MCF 10A (cell line): ENCODE data around the gene SLC44A4. TPM values are rescaled to one million over a fixed set of nuclear protein-coding genes. Genes with fewer than 3 reads are reported as not detected.
A peak's percentile ranks its signal among the peaks of the same experiment; 100 is the strongest.

ENCODE experiments used
- BruUV-seq: library from RNA; stranded (reverse); fragments of 400-500 nt; replicated peaks from 2 replicates; lab custom pipeline; 2021; lab: Mats Ljungman, UMichigan
- CTCF ChIA-PET: fragments of 300-600 bp; sonication (Branson Sonifier 250); formaldehyde crosslinking; extraction: SDS; loops from one replicate; lab custom pipeline; 2021; ENCODE audit warnings: antibody characterized with exemption, inconsistent platforms; lab: Yijun Ruan, JAX
- POLR2A ChIA-PET: fragments of 300-600, 350-650 bp; sonication (Branson Sonifier 250); formaldehyde crosslinking; extraction: SDS; loops from one replicate; lab custom pipeline; 2020; ENCODE audit warnings: antibody characterized with exemption, inconsistent platforms; lab: Yijun Ruan, JAX
- DNase-seq: peaks from one replicate; pipeline ENCODE4 v3.0.0-alpha.2; 2018; ENCODE audit not compliant: unreplicated experiment
- H3K27ac Mint-ChIP-seq: one replicate; pipeline ENCODE4 v1.8.0; 2022; ENCODE audit warnings: mild to moderate bottlenecking, low read depth, mixed read lengths; ENCODE audit not compliant: unreplicated experiment
- H3K27me3 Mint-ChIP-seq: one replicate; pipeline ENCODE4 v1.8.0; 2022; ENCODE audit warnings: mixed read lengths; ENCODE audit not compliant: insufficient read depth, unreplicated experiment
- H3K36me3 Mint-ChIP-seq: one replicate; pipeline ENCODE4 v1.8.0; 2022; ENCODE audit warnings: mild to moderate bottlenecking, moderate library complexity, mixed read lengths; ENCODE audit not compliant: insufficient read depth, unreplicated experiment
- H3K4me1 Mint-ChIP-seq: one replicate; pipeline ENCODE4 v1.8.0; 2022; ENCODE audit warnings: mixed read lengths; ENCODE audit not compliant: insufficient read depth, unreplicated experiment
- H3K4me3 Mint-ChIP-seq: one replicate; pipeline ENCODE4 v1.8.0; 2022; ENCODE audit warnings: mild to moderate bottlenecking, moderate library complexity, mixed read lengths; ENCODE audit not compliant: unreplicated experiment
- H3K9me3 Mint-ChIP-seq: one replicate; pipeline ENCODE4 v1.8.0; 2022; ENCODE audit warnings: mixed read lengths; ENCODE audit not compliant: unreplicated experiment
- CTCF ChIP-seq: fragments of 200-600 bp; IDR thresholded peaks from one replicate; pipeline ENCODE4 v1.8.0; 2022; ENCODE audit warnings: antibody characterized with exemption, mild to moderate bottlenecking; ENCODE audit not compliant: unreplicated experiment
- intact Hi-C: fragments of 100-400 bp; cut with micrococcal nuclease; formaldehyde crosslinking; loops from 2 replicates; pipeline ENCODE4 v1.14.1; 2022
- total RNA-seq: library from RNA; stranded (reverse); gene quantifications from 2 replicates; pipeline ENCODE4 v1.2.3, GENCODE V29; 2022

Gene SLC44A4
- total RNA-seq, 1 experiment from 2014 or later: not detected

GRCh38 chr6:31814677-31815024 lies 64.1 kb downstream of the SLC44A4 start:
- ChIA-PET POLR2A (interaction anchor here (0.6 to 6.4 kb wide), 27 partner anchors 8 to 1157 kb away, joined by 3 to 192 read pairs (median 6); partner anchors contain the start of genes ATP6V1G2, BAG6, C6orf47 and CLIC1), CTCF (interaction anchor here (0.9 to 1.3 kb wide), 5 partner anchors 8 to 18 kb away, joined by 3 to 8 read pairs (median 6); partner anchors contain the start of gene LSM2)
- Mint-ChIP-seq H3K27me3 (no peaks in the 10 kb centered on the region), H3K27ac (peak overlapping the region; percentile 97), H3K4me3 (peak overlapping the region; percentile 89), H3K4me1 (peaks cover 5% of the 10 kb centered on the region), H3K9me3 (no peaks in the 10 kb centered on the region), H3K36me3 (peaks cover 8% of the 10 kb centered on the region)
- peak; percentile 99 for DNase-seq
- no TSS peak for BruUV-seq
- TF ChIP-seq CTCF: no peak
- intact Hi-C loops: loop anchor here (2.0 kb wide), 2 partner anchors 18 to 48 kb away; partner anchors contain the start of gene NEU1

- no peak for TF ChIP-seq CTCF
Observed at GRCh38 chr6:31813465-31813849, 65.3 kb downstream of the SLC44A4 start.

More at GRCh38 chr6:31813465-31813849, 65.3 kb downstream of the SLC44A4 start:
- H3K4me1 Mint-ChIP-seq: peaks cover 5% of the 10 kb centered on the region
- peak overlapping the region; percentile 97 for H3K27ac Mint-ChIP-seq
- POLR2A ChIA-PET: interaction anchor here (1.1 to 6.4 kb wide), 9 partner anchors 7 to 267 kb away, joined by 3 to 192 read pairs (median 47); partner anchors contain the start of genes ATP6V1G2, CLIC1, HSPA1B and LSM2
- no TSS peak for BruUV-seq
- no peak for DNase-seq
- H3K4me3 Mint-ChIP-seq: peak overlapping the region; percentile 89
- CTCF ChIA-PET: interaction anchor here (1.0 to 1.6 kb wide), 5 partner anchors 17 to 77 kb away, joined by 5 to 8 read pairs (median 6); partner anchors contain the start of gene CLIC1
- intact Hi-C loops: no loop called here
- no peaks in the 10 kb centered on the region for H3K27me3 Mint-ChIP-seq
- H3K9me3 Mint-ChIP-seq: no peaks in the 10 kb centered on the region
- H3K36me3 Mint-ChIP-seq: peaks cover 8% of the 10 kb centered on the region

Other genes starting within 250 kb of the SLC44A4 start
- gene BAG6, start 226.3 kb downstream of the SLC44A4 start, total RNA-seq: 290 and 291 TPM in 2 replicates
- 5.0 and 5.2 TPM in 2 replicates for gene APOM, start 223.1 kb downstream of the SLC44A4 start, total RNA-seq
- gene C6orf47, start 218.2 kb downstream of the SLC44A4 start, total RNA-seq: 15.5 and 16.6 TPM in 2 replicates
- 13.0 and 13.6 TPM in 2 replicates for gene GPANK1, start 214.0 kb downstream of the SLC44A4 start, total RNA-seq
- 197 and 209 TPM in 2 replicates for gene CSNK2B, start 212.9 kb downstream of the SLC44A4 start, total RNA-seq
- 14.4 and 16.0 TPM in 2 replicates for gene LY6G5B, start 209.0 kb downstream of the SLC44A4 start, total RNA-seq
- gene LY6G5C, start 197.9 kb downstream of the SLC44A4 start, total RNA-seq: 0.64 and 1.4 TPM in 2 replicates
- gene ABHD16A, start 175.7 kb downstream of the SLC44A4 start, total RNA-seq: 32.1 and 42.7 TPM in 2 replicates
- gene LY6G6F, start 172.1 kb downstream of the SLC44A4 start, total RNA-seq: not detected in 2 replicates
- not detected in 2 replicates for gene LY6G6D, start 163.6 kb downstream of the SLC44A4 start, total RNA-seq
- 0.32 TPM in 1 of 2 replicates, not detected in the other for gene LY6G6C, start 157.3 kb downstream of the SLC44A4 start, total RNA-seq
- not detected in 2 replicates for gene MPIG6B, start 155.6 kb downstream of the SLC44A4 start, total RNA-seq
- gene DDAH2, start 149.7 kb downstream of the SLC44A4 start, total RNA-seq: 8.5 and 13.5 TPM in 2 replicates
- gene CLIC1, start 142.5 kb downstream of the SLC44A4 start, total RNA-seq: 511 and 632 TPM in 2 replicates
- gene MSH5, start 139.0 kb downstream of the SLC44A4 start, total RNA-seq: 36.6 and 43.1 TPM in 2 replicates
- 4.3 and 5.1 TPM in 2 replicates for gene SAPCD1, start 116.3 kb downstream of the SLC44A4 start, total RNA-seq
- gene VWA7, start 101.7 kb downstream of the SLC44A4 start, total RNA-seq: 2.0 and 3.1 TPM in 2 replicates
- gene VARS1, start 83.2 kb downstream of the SLC44A4 start, total RNA-seq: 133 and 200 TPM in 2 replicates
- gene LSM2, start 72.0 kb downstream of the SLC44A4 start, total RNA-seq: 36.9 and 47.4 TPM in 2 replicates
- gene HSPA1L, start 63.7 kb downstream of the SLC44A4 start, total RNA-seq: 0.35 and 0.79 TPM in 2 replicates
- 20.3 and 34.0 TPM in 2 replicates for gene HSPA1A, start 63.5 kb downstream of the SLC44A4 start, total RNA-seq
- 29.8 and 51.6 TPM in 2 replicates for gene HSPA1B, start 51.3 kb downstream of the SLC44A4 start, total RNA-seq
- 19.7 and 43.8 TPM in 2 replicates for gene NEU1, start 16.2 kb downstream of the SLC44A4 start, total RNA-seq
- 20.2 and 21.8 TPM in 2 replicates for gene EHMT2, start 18.7 kb upstream of the SLC44A4 start, total RNA-seq
- gene ZBTB12, start 23.1 kb upstream of the SLC44A4 start, total RNA-seq: 3.6 and 4.0 TPM in 2 replicates
- gene C2, start 48.7 kb upstream of the SLC44A4 start, total RNA-seq: not detected in 2 replicates
- gene CFB, start 67.1 kb upstream of the SLC44A4 start, total RNA-seq: 24.5 and 24.6 TPM in 2 replicates
- gene NELFE, start 80.0 kb upstream of the SLC44A4 start, total RNA-seq: 90.7 and 113 TPM in 2 replicates
- gene SKIC2, start 80.2 kb upstream of the SLC44A4 start, total RNA-seq: 53.1 and 66.2 TPM in 2 replicates
- gene DXO, start 93.1 kb upstream of the SLC44A4 start, total RNA-seq: 39.1 and 41.4 TPM in 2 replicates
- gene C4A, start 103.1 kb upstream of the SLC44A4 start, total RNA-seq: 7.7 and 16.2 TPM in 2 replicates
- gene C4B, start 135.8 kb upstream of the SLC44A4 start, total RNA-seq: 7.7 and 12.7 TPM in 2 replicates
- gene CYP21A2, start 159.4 kb upstream of the SLC44A4 start, total RNA-seq: 0.33 and 0.88 TPM in 2 replicates
- gene TNXB, start 230.3 kb upstream of the SLC44A4 start, total RNA-seq: 3.0 and 4.3 TPM in 2 replicates
- gene ATF6B, start 249.2 kb upstream of the SLC44A4 start, total RNA-seq: 65.6 and 86.5 TPM in 2 replicates